DND-41 (cell line): Measurements from ENCODE around the gene CFAP97.

Source experiments
- CTCF ChIP-seq: IDR thresholded peaks from 2 replicates; pipeline ENCODE4 v1.5.1; 2012; ENCODE audit warnings: borderline replicate concordance, low read length, moderate library complexity, mild to moderate bottlenecking; ENCODE audit not compliant: poor library complexity, severe bottlenecking; ENCODE audit errors: extremely low read depth
- EZH2 ChIP-seq: IDR thresholded peaks from 3 replicates; pipeline ENCODE4 v1.6.1; 2012; ENCODE audit warnings: borderline replicate concordance, low read depth, mild to moderate bottlenecking, moderate library complexity, low read length, inconsistent platforms; ENCODE audit not compliant: severe bottlenecking

GRCh38 chr4:185122681-185123345 is 81.0 kb downstream of the CFAP97 start:
- TF ChIP-seq CTCF (no peak), EZH2 (no peak)
